Tibial nerve (tissue), 4 donors: ENCODE measurements around the gene TPRKB. TPM values are rescaled to one million over a fixed set of nuclear protein-coding genes. Genes with fewer than 3 reads are reported as not detected.

ENCODE experiments used
- DNase-seq, 2 donors: peaks; one replicate each; pipeline ENCODE4 v3.0.0-alpha.2; 2019; ENCODE audit warnings: low spot score in 2 of 2
- H3K27ac ChIP-seq, 4 donors: fragments of 200-600 bp; sonication (generic) in 3 of 4; one replicate each; pipeline ENCODE4 v1.5.1; 2017 to 2019; ENCODE audit warnings: mild to moderate bottlenecking in 1 of 4
- H3K27me3 ChIP-seq, 2 donors: fragments of 200-600 bp; sonication (generic) in 1 of 2; one replicate each; pipeline versions ENCODE4 v1.5.1 to v1.6.0; 2017 to 2019
- H3K36me3 ChIP-seq, 3 donors: fragments of 200-600 bp; sonication (generic); one replicate each; pipeline ENCODE4 v1.5.1; 2018 to 2019
- H3K4me1 ChIP-seq, 4 donors: fragments of 200-600 bp; sonication (generic) in 3 of 4; one replicate each; pipeline ENCODE4 v1.5.1; 2017 to 2019
- H3K4me3 ChIP-seq, 4 donors: fragments of 200-600 bp; sonication (generic) in 3 of 4; one replicate each; pipeline ENCODE4 v1.5.1; 2017 to 2019; ENCODE audit warnings: mild to moderate bottlenecking in 1 of 4, moderate library complexity in 1 of 4
- H3K9me3 ChIP-seq, 4 donors: fragments of 200-600 bp; sonication (generic) in 3 of 4; one replicate each; pipeline ENCODE4 v1.5.1; 2017 to 2019
- CTCF ChIP-seq, 5 experiments: fragments of 200-600 bp in 3 of 5; fragments of 450-650 bp in 2 of 5; sonication (generic) in 3 of 5; IDR thresholded peaks; one replicate each; pipeline ENCODE4 v1.5.1; 2016 to 2019; ENCODE audit warnings: antibody characterized with exemption in 5 of 5, mild to moderate bottlenecking in 3 of 5, moderate library complexity in 2 of 5
- EP300 ChIP-seq, 2 donors: sonication (generic); formaldehyde crosslinking; IDR thresholded peaks; one replicate each; pipeline ENCODE4 v1.6.1; 2017; ENCODE audit warnings: antibody characterized with exemption in 2 of 2, mild to moderate bottlenecking in 1 of 2
- POLR2A ChIP-seq, 2 donors: fragments of 450-650 bp; IDR thresholded peaks; one replicate each; pipeline ENCODE4 v1.6.1; 2017; ENCODE audit warnings: antibody characterized with exemption in 2 of 2, mild to moderate bottlenecking in 2 of 2, moderate library complexity in 2 of 2
- WGBS, 2 donors: methylation state at CpG; one replicate each; pipeline ENCODE4 v1.1.5; 2018; 5-methylcytosine and 5-hydroxymethylcytosine counted together
- total RNA-seq, 4 donors: library from RNA; depleted of rRNA; stranded (reverse); fragments of >200 nt; gene quantifications; one replicate each; pipeline ENCODE4 v1.1.0, GENCODE V29; 2016

TPRKB gene
- total RNA-seq, 4 donors from 2014 or later = 6.7 to 23.7 (median 16.6) TPM

GRCh38 chr2:73749314-73749713, 12.2 kb upstream of the TPRKB start:
- Histone ChIP-seq H3K27ac (no peak overlapping the region), H3K9me3 (no peaks in the 10 kb centered on the region), H3K36me3 (peaks cover 0 to 75% (median 3%) of the 10 kb centered on the region in 3 donors), H3K4me3 (no peak overlapping the region), H3K4me1 (no peaks in the 10 kb centered on the region), H3K27me3 (no peaks in the 10 kb centered on the region)
- no peak for DNase-seq
- WGBS, 2 donors = 93 to 98% methylated on average over 2 of the region's 2 CpGs
- TF ChIP-seq CTCF (IDR thresholded peaks at IDR 0.05) (no peak), EP300 (IDR thresholded peaks at IDR 0.05) (no peak), POLR2A (IDR thresholded peaks at IDR 0.05) (no peak)

GRCh38 chr2:73746877-73747208, 9.7 kb upstream of the TPRKB start:
- no peak for TF ChIP-seq POLR2A (IDR thresholded peaks at IDR 0.05)
- TF ChIP-seq CTCF (IDR thresholded peaks at IDR 0.05) = no peak
- no peak for TF ChIP-seq EP300 (IDR thresholded peaks at IDR 0.05)
- no peaks in the 10 kb centered on the region for H3K27me3 ChIP-seq
- no peaks in the 10 kb centered on the region for H3K4me1 ChIP-seq

GRCh38 chr2:73746015-73746876, 9.1 kb upstream of the TPRKB start:
- DNase-seq = no peak
- WGBS, 2 donors = 88% methylated on average over 11 of the region's 11 CpGs

More at GRCh38 chr2:73746877-73747208, 9.7 kb upstream of the TPRKB start:
- DNase-seq = no peak
- peaks cover 3 to 73% (median 4%) of the 10 kb centered on the region in 3 donors for H3K36me3 ChIP-seq
- H3K9me3 ChIP-seq = no peaks in the 10 kb centered on the region
- H3K27ac ChIP-seq = no peak overlapping the region
- WGBS, 2 donors = 74 to 78% methylated on average over 3 of the region's 3 CpGs
- no peak overlapping the region for H3K4me3 ChIP-seq

GRCh38 chr2:73740767-73741166, 3.6 kb upstream of the TPRKB start:
- no peaks in the 10 kb centered on the region for H3K27me3 ChIP-seq
- H3K27ac ChIP-seq = no peak overlapping the region
- no peak for DNase-seq
- H3K4me1 ChIP-seq = peaks cover 0 to 18% (median 8%) of the 10 kb centered on the region in 4 donors
- 84 to 91% methylated on average over 2 of the region's 2 CpGs for WGBS, 2 donors
- H3K36me3 ChIP-seq = peaks cover 0 to 46% (median 4%) of the 10 kb centered on the region in 3 donors
- no peak overlapping the region for H3K4me3 ChIP-seq
- H3K9me3 ChIP-seq = no peaks in the 10 kb centered on the region
- no peak for TF ChIP-seq EP300 (IDR thresholded peaks at IDR 0.05)
- no peak for TF ChIP-seq CTCF (IDR thresholded peaks at IDR 0.05)
- TF ChIP-seq POLR2A (IDR thresholded peaks at IDR 0.05) = no peak

More at GRCh38 chr2:73746015-73746876, 9.1 kb upstream of the TPRKB start:
- H3K4me1 ChIP-seq = no peaks in the 10 kb centered on the region
- no peak overlapping the region for H3K4me3 ChIP-seq
- H3K9me3 ChIP-seq = no peaks in the 10 kb centered on the region
- no peaks in the 10 kb centered on the region for H3K27me3 ChIP-seq
- H3K27ac ChIP-seq = no peak overlapping the region
- peaks cover 3 to 73% (median 4%) of the 10 kb centered on the region in 3 donors for H3K36me3 ChIP-seq
- peak in 1 of 2 donors; percentile 51 for TF ChIP-seq EP300 (IDR thresholded peaks at IDR 0.05)
- no peak for TF ChIP-seq POLR2A (IDR thresholded peaks at IDR 0.05)
- TF ChIP-seq CTCF (IDR thresholded peaks at IDR 0.05) = no peak

- 91 to 93% methylated on average over 3 of the region's 3 CpGs for WGBS, 2 donors
Observed at GRCh38 chr2:73739101-73739500, 2.0 kb upstream of the TPRKB start.

More at GRCh38 chr2:73739101-73739500, 2.0 kb upstream of the TPRKB start:
- Histone ChIP-seq H3K9me3 (no peaks in the 10 kb centered on the region), H3K27me3 (no peaks in the 10 kb centered on the region), H3K4me3 (no peak overlapping the region), H3K36me3 (peaks cover 0 to 35% (median 3%) of the 10 kb centered on the region in 3 donors), H3K4me1 (peaks cover 0 to 25% (median 8%) of the 10 kb centered on the region in 4 donors), H3K27ac (no peak overlapping the region)
- DNase-seq = no peak
- TF ChIP-seq CTCF (IDR thresholded peaks at IDR 0.05) = no peak
- TF ChIP-seq EP300 (IDR thresholded peaks at IDR 0.05) = no peak
- TF ChIP-seq POLR2A (IDR thresholded peaks at IDR 0.05) = no peak
